Mesendoderm (in vitro differentiated cells): ENCODE results near the gene CACNG7.
"Not testable (repeated sequence)": the region's sequence is repeated elsewhere in the genome, so short reads cannot be mapped to it uniquely, and the experiment has no call there.

Experiments
- DNase-seq: peaks from one replicate; pipeline ENCODE4 v3.0.0; 2013
- H2AK5ac ChIP-seq: 2 replicates; pipeline ENCODE4 v1.6.1; 2013; ENCODE audit warnings: low read length, inconsistent platforms
- H2BK120ac ChIP-seq: 2 replicates; pipeline ENCODE4 v1.6.1; 2013; ENCODE audit warnings: low read depth, mild to moderate bottlenecking, low read length, moderate library complexity, mixed read lengths
- H2BK15ac ChIP-seq: replicated peaks from 2 replicates; pipeline ENCODE4 v1.6.1; 2013; ENCODE audit warnings: low read depth, mild to moderate bottlenecking, moderate library complexity
- H2BK5ac ChIP-seq: 2 replicates; pipeline ENCODE4 v1.6.1; 2013; ENCODE audit warnings: low read length, inconsistent platforms
- H3K18ac ChIP-seq: 2 replicates; pipeline ENCODE4 v1.6.1; 2013; ENCODE audit warnings: mild to moderate bottlenecking, low read length, mixed read lengths
- H3K23ac ChIP-seq: one replicate; pipeline ENCODE4 v1.6.1; 2013; ENCODE audit warnings: low read length
- H3K27ac ChIP-seq: 2 replicates; pipeline ENCODE4 v1.5.1; 2013; ENCODE audit warnings: low read depth, mild to moderate bottlenecking, inconsistent platforms, low read length, moderate library complexity
- H3K27me3 ChIP-seq: 2 replicates; pipeline ENCODE4 v1.6.1; 2013; ENCODE audit warnings: low read length, control low read depth, mild to moderate bottlenecking, inconsistent platforms; ENCODE audit not compliant: insufficient read depth, poor library complexity
- H3K36me3 ChIP-seq: 2 replicates; pipeline ENCODE4 v1.6.1; 2013; ENCODE audit warnings: low read length, inconsistent platforms; ENCODE audit not compliant: control insufficient read depth, insufficient read depth
- H3K4ac ChIP-seq: one replicate; pipeline ENCODE4 v1.6.1; 2013; ENCODE audit warnings: low read depth, mild to moderate bottlenecking, low read length, moderate library complexity
- H3K4me1 ChIP-seq: 2 replicates; pipeline ENCODE4 v1.6.1; 2013; ENCODE audit warnings: low read depth, low read length, inconsistent platforms; ENCODE audit not compliant: control insufficient read depth
- H3K4me2 ChIP-seq: 2 replicates; pipeline ENCODE4 v1.6.1; 2013; ENCODE audit warnings: low read length
- H3K4me3 ChIP-seq: 2 replicates; pipeline ENCODE4 v1.5.1; 2013; ENCODE audit warnings: mild to moderate bottlenecking, low read length
- H3K56ac ChIP-seq: one replicate; pipeline ENCODE4 v1.6.1; 2013; ENCODE audit warnings: low read length
- H3K79me1 ChIP-seq: 2 replicates; pipeline ENCODE4 v1.6.1; 2013; ENCODE audit warnings: low read length, inconsistent platforms
- H3K79me2 ChIP-seq: 2 replicates; pipeline ENCODE4 v1.6.1; 2013; ENCODE audit warnings: mild to moderate bottlenecking, low read length; ENCODE audit not compliant: control insufficient read depth, insufficient read depth
- H3K9ac ChIP-seq: 2 replicates; pipeline ENCODE4 v1.6.1; 2013; ENCODE audit warnings: low read length, inconsistent platforms
- H4K5ac ChIP-seq: one replicate; pipeline ENCODE4 v1.6.1; 2013; ENCODE audit warnings: low read length
- H4K8ac ChIP-seq: one replicate; pipeline ENCODE4 v1.6.1; 2013; ENCODE audit warnings: low read depth, mild to moderate bottlenecking, control low read depth, low read length, moderate library complexity
- WGBS: extraction: QIAGEN DNeasy Blood & Tissue Kit; methylation state at CpG from one replicate; pipeline ENCODE4 v1.1.7; 2013; ENCODE audit warnings: low lambda C conversion rate, missing lambda C conversion rate; ENCODE audit not compliant: insufficient coverage; ENCODE audit errors: extremely low coverage; 5-methylcytosine and 5-hydroxymethylcytosine counted together

CACNG7 gene

DNA sequence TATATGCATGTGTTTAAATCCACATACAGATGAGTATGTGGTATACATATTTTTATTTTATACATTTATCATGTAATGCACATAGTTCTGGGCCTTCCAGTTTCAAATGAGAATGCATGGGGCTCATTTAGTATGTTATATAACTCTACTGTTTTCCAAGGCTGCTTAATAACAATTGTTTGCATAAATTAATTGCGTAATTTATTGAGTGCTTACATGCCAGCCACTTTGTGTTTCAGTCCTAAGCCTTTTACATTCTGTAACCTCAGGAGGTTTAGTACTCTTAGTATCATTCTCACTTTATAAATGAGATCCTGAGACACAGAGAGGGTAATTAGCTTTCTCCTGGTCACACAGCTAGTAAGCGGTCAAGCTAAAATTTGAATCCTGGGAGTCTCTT, 36.9 kb downstream of the CACNG7 start:
- Histone ChIP-seq H3K56ac (no peak overlapping the region), H3K27me3 (no peaks in the 10 kb centered on the region), H3K4me2 (no peak overlapping the region), H2BK120ac (no peak overlapping the region), H3K18ac (no peak overlapping the region), H3K23ac (no peak overlapping the region), H4K8ac (no peak overlapping the region), H2AK5ac (no peak overlapping the region), H3K27ac (no peak overlapping the region), H2BK5ac (no peak overlapping the region), H3K4me3 (no peak overlapping the region), H3K4ac (no peak overlapping the region), H3K9ac (no peak overlapping the region), H3K79me1 (no peaks in the 10 kb centered on the region), H2BK15ac (no peak overlapping the region), H4K5ac (no peak overlapping the region), H3K79me2 (no peaks in the 10 kb centered on the region), H3K4me1 (no peaks in the 10 kb centered on the region), H3K36me3 (no peaks in the 10 kb centered on the region)
- no CpG with 5 or more reads among the region's 2 CpGs for WGBS
- no peak for DNase-seq

DNA sequence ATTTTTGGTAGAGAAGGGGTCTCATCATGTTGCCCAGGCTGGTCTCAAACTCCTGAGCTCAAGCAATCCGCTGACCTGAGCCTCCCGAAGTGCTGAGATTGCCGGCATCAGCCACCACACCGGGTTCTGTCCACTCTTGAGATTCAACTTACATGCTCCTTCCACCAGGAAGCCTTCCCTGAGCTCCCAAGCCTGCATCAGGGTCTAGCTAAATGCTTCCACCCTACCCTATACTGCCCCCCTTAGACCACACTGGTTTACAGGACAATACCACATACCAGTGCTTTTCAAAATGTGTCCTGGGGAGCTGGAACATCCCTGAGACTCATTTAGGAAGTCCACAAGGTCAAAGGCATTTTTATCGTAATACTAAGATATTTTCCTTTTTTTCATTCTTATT, 38.5 kb downstream of the CACNG7 start:
- H3K18ac ChIP-seq, result no peak overlapping the region
- no peak overlapping the region for H2BK5ac ChIP-seq
- H3K23ac ChIP-seq, result no peak overlapping the region
- H3K79me1 ChIP-seq, result no peaks in the 10 kb centered on the region
- H2BK120ac ChIP-seq, result no peak overlapping the region
- no peak overlapping the region for H3K56ac ChIP-seq
- H3K27ac ChIP-seq, result no peak overlapping the region
- no peaks in the 10 kb centered on the region for H3K27me3 ChIP-seq
- H3K9ac ChIP-seq, result no peak overlapping the region
- H3K79me2 ChIP-seq, result no peaks in the 10 kb centered on the region
- no peaks in the 10 kb centered on the region for H3K4me1 ChIP-seq
- H3K36me3 ChIP-seq, result no peaks in the 10 kb centered on the region
- H2AK5ac ChIP-seq, result no peak overlapping the region
- H3K4me3 ChIP-seq, result no peak overlapping the region
- WGBS, result no CpG with 5 or more reads among the region's 5 CpGs
- H4K5ac ChIP-seq, result no peak overlapping the region
- no peak overlapping the region for H3K4me2 ChIP-seq
- peak; percentile 88 for DNase-seq
- H4K8ac ChIP-seq, result no peak overlapping the region
- no peak overlapping the region for H2BK15ac ChIP-seq
- no peak overlapping the region for H3K4ac ChIP-seq

DNA sequence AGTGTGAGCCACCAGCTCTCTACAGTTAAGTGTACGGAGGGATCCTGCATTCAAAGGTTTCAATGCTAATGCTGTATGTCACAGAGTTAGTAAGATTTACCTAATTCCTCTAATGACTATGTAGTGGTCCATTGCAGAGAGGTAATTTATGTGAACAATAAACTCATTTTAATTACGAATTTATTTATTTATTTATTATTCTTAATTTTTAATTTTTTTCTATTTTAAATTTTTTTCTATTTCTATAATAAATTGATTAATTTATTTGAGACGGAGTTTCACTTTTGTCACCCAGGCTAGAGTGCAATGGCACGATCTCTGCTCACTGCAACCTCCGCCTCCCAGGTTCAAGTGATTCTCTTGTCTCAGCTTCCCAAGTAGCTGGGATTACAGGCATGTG, 39.5 kb downstream of the CACNG7 start:
- not testable (repeated sequence) for H3K4ac ChIP-seq, H3K23ac ChIP-seq, H3K4me2 ChIP-seq, H2BK5ac ChIP-seq, H3K56ac ChIP-seq, H2BK120ac ChIP-seq, H2BK15ac ChIP-seq, H3K18ac ChIP-seq, H2AK5ac ChIP-seq, H3K36me3 ChIP-seq, H3K79me2 ChIP-seq, H3K79me1 ChIP-seq, H3K27ac ChIP-seq, DNase-seq, H3K9ac ChIP-seq, H4K5ac ChIP-seq, H3K4me1 ChIP-seq, H3K27me3 ChIP-seq, H3K4me3 ChIP-seq, H4K8ac ChIP-seq
- WGBS, result no CpG with 5 or more reads among the region's 5 CpGs

GRCh38 chr19:53951436-53951835, 42.4 kb downstream of the CACNG7 start:
- Histone ChIP-seq H4K5ac (no peak overlapping the region), H2BK15ac (no peak overlapping the region), H3K27ac (no peak overlapping the region), H3K9ac (no peak overlapping the region), H3K79me1 (no peaks in the 10 kb centered on the region), H3K4ac (no peak overlapping the region), H3K56ac (no peak overlapping the region), H4K8ac (no peak overlapping the region), H2BK120ac (no peak overlapping the region), H3K36me3 (no peaks in the 10 kb centered on the region), H3K4me2 (no peak overlapping the region), H2AK5ac (no peak overlapping the region), H3K27me3 (no peaks in the 10 kb centered on the region), H3K79me2 (no peaks in the 10 kb centered on the region), H3K23ac (no peak overlapping the region), H3K4me1 (no peaks in the 10 kb centered on the region), H2BK5ac (no peak overlapping the region), H3K18ac (no peak overlapping the region), H3K4me3 (no peak overlapping the region)
- DNase-seq, result no peak
- WGBS, result no CpG with 5 or more reads among the region's 11 CpGs

DNA sequence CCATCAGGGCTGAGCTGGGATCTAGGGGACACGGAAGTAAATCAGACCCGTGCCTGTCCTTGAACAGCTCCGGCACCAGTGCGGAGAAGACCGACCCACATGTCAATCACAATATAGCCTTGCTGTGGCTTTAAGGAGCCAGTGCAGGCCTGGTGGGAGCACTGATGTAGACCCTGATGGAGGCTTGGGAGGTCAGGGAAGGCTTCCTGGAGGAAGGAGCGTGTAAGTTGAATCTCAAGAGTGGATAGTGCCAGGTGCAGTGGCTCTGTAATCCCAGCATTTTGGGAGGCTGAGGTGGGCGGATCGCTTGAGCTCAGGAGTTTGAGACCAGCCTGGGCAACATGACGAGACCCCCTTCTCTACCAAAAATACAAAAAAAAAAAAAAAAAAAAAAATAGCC, 42.9 kb downstream of the CACNG7 start:
- no peak overlapping the region for H3K4ac ChIP-seq
- H3K27me3 ChIP-seq, result no peaks in the 10 kb centered on the region
- H3K36me3 ChIP-seq, result no peaks in the 10 kb centered on the region
- no peak overlapping the region for H2BK15ac ChIP-seq
- H4K8ac ChIP-seq, result no peak overlapping the region
- H2BK120ac ChIP-seq, result no peak overlapping the region
- H3K56ac ChIP-seq, result no peak overlapping the region
- H3K27ac ChIP-seq, result no peak overlapping the region
- no peaks in the 10 kb centered on the region for H3K79me1 ChIP-seq
- no peak overlapping the region for H3K4me3 ChIP-seq
- H3K9ac ChIP-seq, result no peak overlapping the region
- H3K18ac ChIP-seq, result no peak overlapping the region
- no peak overlapping the region for H2AK5ac ChIP-seq
- no peak overlapping the region for H3K4me2 ChIP-seq
- no peak overlapping the region for H4K5ac ChIP-seq
- H2BK5ac ChIP-seq, result no peak overlapping the region
- WGBS, result no CpG with 5 or more reads among the region's 9 CpGs
- DNase-seq, result no peak
- H3K23ac ChIP-seq, result no peak overlapping the region
- H3K79me2 ChIP-seq, result no peaks in the 10 kb centered on the region
- no peaks in the 10 kb centered on the region for H3K4me1 ChIP-seq

DNA sequence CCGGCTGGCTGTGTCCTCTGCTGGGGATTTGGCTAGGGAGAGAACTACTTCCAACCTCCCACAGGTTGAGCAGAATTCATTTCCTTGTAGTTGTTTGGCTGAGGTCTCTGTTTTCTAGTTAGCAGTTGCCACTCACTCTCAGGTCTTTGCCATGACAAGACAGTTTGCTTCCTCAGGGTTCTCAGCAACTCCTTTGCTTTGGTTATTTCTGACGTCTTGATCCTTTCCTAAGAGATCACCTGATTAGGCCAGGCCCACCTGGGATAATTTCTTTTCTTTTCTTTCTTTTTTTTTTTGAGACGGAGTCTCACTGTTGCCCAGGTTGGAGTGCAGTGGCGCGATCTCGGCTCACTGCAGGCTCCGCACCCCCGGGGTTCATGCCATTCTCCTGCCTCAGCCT, 44.3 kb downstream of the CACNG7 start:
- Histone ChIP-seq H3K4ac (no peak overlapping the region), H2BK15ac (no peak overlapping the region), H3K79me1 (no peaks in the 10 kb centered on the region), H3K4me3 (no peak overlapping the region), H3K9ac (no peak overlapping the region), H3K4me2 (no peak overlapping the region), H3K23ac (no peak overlapping the region), H3K79me2 (no peaks in the 10 kb centered on the region), H2BK5ac (no peak overlapping the region), H3K36me3 (no peaks in the 10 kb centered on the region), H3K56ac (no peak overlapping the region), H2AK5ac (no peak overlapping the region), H4K5ac (no peak overlapping the region), H3K27ac (no peak overlapping the region), H4K8ac (no peak overlapping the region), H3K27me3 (no peaks in the 10 kb centered on the region), H3K4me1 (peaks cover 6% of the 10 kb centered on the region), H2BK120ac (no peak overlapping the region), H3K18ac (no peak overlapping the region)
- no peak for DNase-seq
- WGBS, result no CpG with 5 or more reads among the region's 8 CpGs
